Progenitor cell of endocrine pancreas (in vitro differentiated cells): ENCODE results near the gene PAPPA. TPM values are rescaled to one million over a fixed set of nuclear protein-coding genes. Genes with fewer than 3 reads are reported as not detected.

Source experiments
- DNase-seq: peaks from one replicate; pipeline ENCODE4 v3.0.0; 2021; ENCODE audit warnings: low spot score; ENCODE audit not compliant: unreplicated experiment
- H3K27ac Mint-ChIP-seq: 2 replicates; pipeline ENCODE4 v1.8.0; 2021; ENCODE audit warnings: mild to moderate bottlenecking, moderate library complexity, mixed read lengths
- H3K27me3 Mint-ChIP-seq: 2 replicates; pipeline ENCODE4 v1.8.0; 2021; ENCODE audit warnings: mixed read lengths
- H3K36me3 Mint-ChIP-seq: 2 replicates; pipeline ENCODE4 v1.8.0; 2022; ENCODE audit warnings: mixed read lengths; ENCODE audit not compliant: insufficient read depth
- H3K4me1 Mint-ChIP-seq: 2 replicates; pipeline ENCODE4 v1.8.0; 2021; ENCODE audit warnings: low read depth, mixed read lengths
- H3K4me3 Mint-ChIP-seq: 2 replicates; pipeline ENCODE4 v1.8.0; 2021; ENCODE audit warnings: low read depth, mild to moderate bottlenecking, moderate library complexity, mixed read lengths
- H3K9me3 Mint-ChIP-seq: 2 replicates; pipeline ENCODE4 v1.8.0; 2021; ENCODE audit warnings: low read depth, mixed read lengths
- CTCF ChIP-seq: fragments of 200-600 bp; sonication (generic); IDR thresholded peaks from one replicate; pipeline ENCODE4 v1.5.0; 2021; ENCODE audit warnings: antibody characterized with exemption, mild to moderate bottlenecking; ENCODE audit not compliant: unreplicated experiment
- total RNA-seq: library from RNA; stranded (reverse); gene quantifications from 2 replicates; pipeline ENCODE4 v1.2.1, GENCODE V29; 2021

Gene PAPPA
- total RNA-seq, 1 donor from 2014 or later, result 0.36 TPM

DNA sequence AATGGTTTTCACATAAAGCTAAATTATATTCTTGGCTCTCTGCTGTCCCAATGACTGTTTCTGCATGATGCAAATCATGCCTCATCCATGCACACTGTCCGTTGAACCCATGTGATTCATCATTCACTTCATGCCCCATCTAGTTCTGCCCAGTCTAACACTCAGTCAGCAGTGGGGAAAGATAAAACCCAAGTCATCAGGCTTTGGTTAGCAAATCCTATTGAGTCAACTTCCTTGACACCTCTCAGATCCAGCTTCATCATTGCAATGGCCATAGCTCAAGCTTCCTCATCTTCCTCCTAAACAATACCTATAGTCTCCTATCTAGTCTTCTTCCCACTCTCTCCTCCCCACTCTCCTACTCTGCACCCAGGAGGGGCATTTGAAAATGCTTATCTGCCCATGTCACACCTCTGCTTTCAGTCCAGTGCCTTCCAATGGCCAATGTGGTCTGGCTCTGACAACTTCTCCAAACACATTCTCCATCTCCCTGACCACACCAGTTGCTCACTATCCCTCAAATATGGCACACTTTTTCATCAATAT lies 267.5 kb downstream of the PAPPA start:
- no peak for TF ChIP-seq CTCF
- Mint-ChIP-seq H3K36me3 (peaks cover 6% of the 10 kb centered on the region), H3K9me3 (no peaks in the 10 kb centered on the region), H3K27ac (no peak overlapping the region), H3K4me1 (no peaks in the 10 kb centered on the region), H3K27me3 (no peaks in the 10 kb centered on the region), H3K4me3 (no peak overlapping the region)
- DNase-seq, result no peak

- H3K4me1 Mint-ChIP-seq, result no peaks in the 10 kb centered on the region
- H3K27me3 Mint-ChIP-seq, result no peaks in the 10 kb centered on the region
- H3K36me3 Mint-ChIP-seq, result peaks cover 6% of the 10 kb centered on the region
Observed at GRCh38 chr9:116422119-116422979, 268.8 kb downstream of the PAPPA start.

DNA sequence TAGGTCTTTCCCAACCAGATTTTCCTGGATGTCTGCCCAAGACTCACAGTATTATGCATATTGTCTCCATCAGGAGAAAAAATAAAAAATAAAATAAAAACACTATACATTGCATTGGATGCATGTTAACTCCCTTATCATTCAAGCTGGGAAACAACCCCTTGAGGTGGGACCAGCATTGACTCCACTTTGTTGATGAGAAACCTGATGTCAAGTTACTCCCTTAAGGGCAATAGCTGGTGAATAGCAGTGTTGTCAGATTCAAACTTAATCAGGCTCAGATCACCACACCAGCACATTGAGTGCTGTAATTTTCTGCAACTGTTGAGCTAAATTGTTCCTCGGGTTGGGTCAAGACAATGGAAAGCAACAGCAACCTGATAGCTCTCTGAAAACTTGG lies 269.6 kb downstream of the PAPPA start:
- Mint-ChIP-seq H3K4me1 (no peaks in the 10 kb centered on the region), H3K4me3 (no peak overlapping the region), H3K27me3 (no peaks in the 10 kb centered on the region), H3K9me3 (no peaks in the 10 kb centered on the region), H3K36me3 (peaks cover 4% of the 10 kb centered on the region), H3K27ac (no peak overlapping the region)
- TF ChIP-seq CTCF, result no peak
- DNase-seq, result no peak

More at GRCh38 chr9:116422119-116422979, 268.8 kb downstream of the PAPPA start:
- DNase-seq, result no peak
- Mint-ChIP-seq H3K9me3 (no peaks in the 10 kb centered on the region), H3K4me3 (no peak overlapping the region), H3K27ac (no peak overlapping the region)
- TF ChIP-seq CTCF, result no peak

DNA sequence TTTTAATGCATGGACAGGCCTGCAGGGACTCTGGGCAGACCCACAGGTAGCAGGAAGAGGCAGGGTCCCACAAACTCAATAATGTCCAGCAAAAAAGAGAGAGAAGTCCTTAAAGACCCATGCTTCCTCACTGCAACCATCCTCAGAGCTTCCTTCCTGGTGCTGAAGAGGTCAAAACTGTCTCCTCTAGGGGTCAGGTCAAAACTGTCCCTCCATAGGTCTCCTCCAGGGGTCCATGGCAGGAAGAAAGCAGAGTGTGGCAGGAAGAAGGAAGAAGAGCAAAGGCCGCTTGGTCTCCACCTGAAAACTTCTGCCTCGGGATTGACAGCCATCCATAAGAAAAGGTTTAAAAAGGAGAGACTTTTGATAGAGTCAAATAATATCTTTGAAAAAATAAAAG lies 271.7 kb downstream of the PAPPA start:
- no peaks in the 10 kb centered on the region for H3K4me1 Mint-ChIP-seq

GRCh38 chr9:116430849-116431248 lies 277.3 kb downstream of the PAPPA start:
- Mint-ChIP-seq H3K4me1 (no peaks in the 10 kb centered on the region), H3K27me3 (no peaks in the 10 kb centered on the region), H3K4me3 (no peak overlapping the region), H3K27ac (no peak overlapping the region), H3K36me3 (peaks cover under 1% of the 10 kb centered on the region), H3K9me3 (no peaks in the 10 kb centered on the region)
- DNase-seq, result no peak
- no peak for TF ChIP-seq CTCF

More for the DNA sequence above, 271.7 kb downstream of the PAPPA start:
- TF ChIP-seq CTCF, result no peak
- Mint-ChIP-seq H3K4me3 (no peak overlapping the region), H3K9me3 (no peaks in the 10 kb centered on the region), H3K27me3 (no peaks in the 10 kb centered on the region), H3K27ac (no peak overlapping the region), H3K36me3 (peaks cover 2% of the 10 kb centered on the region)
- no peak for DNase-seq
